Femur (tissue), 1 donor: ENCODE data around the gene MOCS1.

Source experiments
- DNase-seq: peaks from one replicate; pipeline ENCODE4 v3.0.0-alpha.2; 2017

Gene MOCS1

DNA sequence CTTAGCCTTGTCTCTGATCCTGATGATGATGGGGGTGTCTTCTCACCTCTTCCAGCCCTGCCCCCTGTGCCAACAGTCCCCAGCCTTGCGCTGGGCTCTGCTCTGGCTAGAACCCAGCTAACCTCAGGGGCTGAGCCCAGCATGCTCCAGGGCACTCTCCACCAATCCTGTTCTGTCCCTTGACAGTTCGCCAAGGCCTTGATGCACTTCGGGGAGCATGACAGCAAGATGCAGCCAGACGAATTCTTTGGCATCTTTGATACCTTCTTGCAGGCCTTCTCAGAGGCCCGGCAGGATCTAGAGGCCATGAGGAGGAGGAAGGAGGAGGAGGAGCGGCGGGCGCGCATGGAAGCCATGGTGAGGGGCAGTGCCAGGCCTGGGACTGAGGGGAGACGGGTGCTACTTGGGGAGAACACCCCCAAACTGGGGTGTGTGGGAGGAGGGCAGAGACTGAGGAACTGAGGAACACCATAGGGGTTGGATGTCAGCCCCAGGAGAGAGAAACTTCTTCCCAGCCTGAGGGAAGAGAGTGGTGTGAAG is 33.1 kb downstream of the MOCS1 start:
- peak; percentile 10 for DNase-seq

DNA sequence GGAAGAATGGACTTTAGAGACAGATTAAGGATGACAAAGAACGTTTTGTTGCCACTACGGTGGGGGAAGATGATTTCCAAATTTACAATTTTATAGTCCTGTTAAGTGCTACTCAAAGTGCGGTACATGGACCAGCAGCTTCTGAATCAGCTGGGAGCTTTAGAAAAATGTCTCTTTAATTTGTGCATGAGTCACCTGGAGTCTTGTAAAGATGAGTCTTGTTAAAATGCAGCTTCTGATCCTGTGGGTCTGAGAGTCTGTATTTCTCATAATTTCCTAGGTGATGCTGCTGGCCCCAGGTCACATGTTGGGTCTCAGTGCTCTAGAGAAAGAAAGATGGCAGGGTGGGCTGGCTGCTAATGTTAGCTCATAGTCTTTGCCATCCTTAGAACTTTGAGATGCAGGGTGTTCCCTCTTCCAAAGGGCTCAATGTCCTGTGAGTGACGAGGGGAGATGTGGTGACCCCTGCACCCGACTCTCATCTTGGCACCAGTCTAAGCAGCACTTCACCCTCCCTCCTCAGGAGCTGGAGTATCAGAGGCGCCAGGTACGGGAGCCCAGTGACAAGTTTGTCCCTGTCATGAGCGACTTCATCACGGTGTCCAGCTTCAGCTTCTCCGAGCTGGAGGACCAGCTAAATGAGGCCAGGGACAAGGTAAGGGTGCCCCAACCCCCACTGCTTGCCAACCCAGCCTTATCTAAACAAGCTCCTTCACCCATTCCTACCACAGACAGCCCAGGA is 34.5 kb downstream of the MOCS1 start:
- DNase-seq: no peak

DNA sequence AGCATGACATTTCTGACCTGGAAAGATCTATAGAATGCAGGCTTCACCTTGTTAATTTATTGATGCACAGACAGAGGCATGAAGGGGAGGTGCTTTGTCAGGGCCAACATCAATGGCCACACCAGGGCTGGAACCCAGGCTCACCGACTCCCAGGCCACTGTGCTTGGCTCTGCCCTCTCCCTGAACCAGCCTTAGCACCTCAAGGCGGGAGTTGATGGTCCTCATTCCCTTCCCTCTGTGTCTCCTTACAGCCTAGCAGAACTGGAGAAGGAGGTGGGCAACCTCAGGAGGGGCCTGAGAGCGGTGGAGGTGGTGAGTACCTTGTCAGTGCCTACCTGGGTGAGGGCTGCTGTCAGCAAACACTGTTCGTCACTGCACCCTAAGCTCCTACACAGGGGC is 35.6 kb downstream of the MOCS1 start:
- DNase-seq: no peak

DNA sequence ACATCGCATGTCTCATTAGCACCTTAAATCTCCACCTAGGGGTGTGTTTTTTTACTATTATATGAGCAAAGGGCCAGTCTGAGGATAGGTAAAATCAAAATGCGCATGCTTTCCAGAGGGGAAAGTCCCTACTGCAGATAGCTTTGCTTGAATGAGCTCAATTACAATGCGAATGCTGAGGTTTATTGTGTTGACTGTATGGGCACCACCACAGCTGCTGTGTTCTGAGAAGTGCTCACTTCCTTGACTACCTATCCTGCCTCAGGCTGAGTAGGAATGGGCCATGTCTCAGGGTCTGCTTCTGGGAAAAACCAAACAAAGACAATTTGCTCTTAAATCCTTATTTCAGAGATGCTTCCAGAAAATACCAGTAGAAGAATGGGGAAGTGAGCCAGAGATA is 36.6 kb downstream of the MOCS1 start:
- no peak for DNase-seq

DNA sequence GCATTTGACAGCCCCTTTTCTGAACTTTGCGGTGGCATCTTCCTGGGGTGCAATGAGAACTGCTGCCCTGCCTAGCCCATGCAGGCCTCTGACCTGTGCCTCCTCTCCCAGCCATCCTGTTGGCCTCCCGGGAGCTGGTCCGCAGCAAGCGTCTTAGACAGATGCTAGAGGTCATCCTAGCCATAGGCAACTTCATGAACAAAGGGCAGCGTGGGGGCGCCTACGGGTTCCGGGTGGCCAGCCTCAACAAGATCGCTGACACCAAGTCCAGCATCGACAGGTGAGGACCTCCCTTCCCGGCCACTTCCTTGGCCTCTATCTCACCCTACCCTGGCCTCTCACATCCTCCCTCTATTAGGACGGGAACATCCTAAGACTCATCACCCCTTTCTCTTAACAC is 37.6 kb downstream of the MOCS1 start:
- DNase-seq: peak; percentile 6

DNA sequence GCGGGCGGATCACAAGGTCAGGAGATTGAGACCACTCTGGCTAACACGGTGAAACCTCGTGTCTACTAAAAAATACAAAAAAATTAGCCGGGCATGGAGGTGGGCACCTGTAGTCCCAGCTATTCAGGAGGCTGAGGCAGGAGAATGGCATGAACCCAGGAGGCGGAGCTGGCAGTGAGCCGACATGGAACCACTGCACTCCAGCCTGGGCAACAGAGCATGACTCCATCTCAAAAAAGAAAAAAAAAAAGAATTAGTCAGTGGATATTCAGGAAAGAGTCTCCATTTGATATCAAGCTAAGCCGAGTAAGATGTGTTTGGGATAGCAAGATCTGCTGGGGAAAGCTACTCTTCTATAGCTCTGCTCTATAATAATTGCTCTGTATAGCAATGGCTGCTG is 41.0 kb downstream of the MOCS1 start:
- DNase-seq: no peak

DNA sequence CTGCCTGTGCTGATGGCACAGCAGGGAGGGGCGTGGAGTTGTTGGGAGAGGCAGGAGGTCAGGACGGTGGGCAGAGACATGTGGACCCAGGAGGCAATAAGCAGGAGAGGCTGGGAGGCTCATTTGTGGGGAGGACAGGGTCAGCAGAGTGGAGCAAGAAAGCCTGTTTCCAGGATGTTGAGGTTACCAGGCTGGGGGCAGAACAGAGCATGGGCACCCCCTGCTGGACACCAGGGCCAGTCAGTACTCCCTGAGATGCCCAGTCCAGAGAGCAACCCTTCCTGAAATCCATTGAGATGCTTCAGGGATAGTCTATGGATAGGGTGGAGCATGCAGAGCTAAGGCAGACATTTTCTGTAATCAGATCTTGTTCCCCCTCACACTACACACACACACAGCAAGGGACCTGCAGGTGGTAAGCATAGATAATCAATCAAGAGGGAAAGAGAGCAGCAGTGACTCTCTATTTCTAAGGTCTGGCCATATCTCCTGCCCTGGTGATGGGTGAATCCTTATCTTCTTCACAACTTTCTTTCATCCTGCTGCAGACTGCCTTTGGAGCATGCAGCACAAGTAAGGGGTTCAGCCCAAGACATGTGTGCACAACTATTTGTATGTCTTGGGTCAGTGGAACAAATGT is 41.7 kb downstream of the MOCS1 start:
- DNase-seq: peak; percentile 79

DNA sequence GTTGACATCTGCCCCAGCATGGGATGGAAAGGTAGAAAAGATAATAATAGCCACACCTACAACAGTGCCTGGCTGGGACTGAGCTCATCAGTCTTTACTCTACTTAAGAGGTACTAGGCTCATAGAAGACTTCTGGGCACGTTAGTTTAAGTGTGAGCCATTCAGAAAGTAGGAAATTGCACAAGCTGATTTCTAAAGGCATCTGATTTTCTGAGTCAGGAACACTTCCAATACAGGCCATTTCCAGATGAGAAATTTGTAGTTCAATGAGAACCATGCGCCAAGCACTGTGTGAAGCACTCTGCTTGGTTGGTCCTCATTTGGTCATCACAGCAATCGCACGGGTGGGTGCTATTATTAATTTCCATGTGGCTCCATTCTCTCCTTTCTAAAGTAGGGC is 42.3 kb downstream of the MOCS1 start:
- no peak for DNase-seq

DNA sequence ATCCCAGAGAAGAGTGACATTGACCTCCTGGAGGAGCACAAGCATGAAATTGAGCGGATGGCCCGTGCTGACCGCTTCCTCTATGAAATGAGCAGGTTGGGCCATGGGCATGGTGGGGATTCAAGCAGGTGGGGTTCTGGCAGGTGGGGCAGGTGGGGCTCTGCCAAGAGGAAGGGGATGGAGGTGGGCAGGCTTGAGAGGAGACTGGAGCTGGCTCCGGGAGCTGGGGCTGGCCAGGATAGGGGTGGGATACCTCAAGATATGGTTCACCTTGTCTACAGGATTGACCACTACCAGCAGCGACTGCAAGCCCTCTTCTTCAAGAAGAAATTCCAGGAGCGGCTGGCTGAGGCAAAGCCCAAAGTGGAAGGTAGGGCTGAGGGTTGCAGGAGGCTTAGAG is 42.9 kb downstream of the MOCS1 start:
- DNase-seq: no peak

DNA sequence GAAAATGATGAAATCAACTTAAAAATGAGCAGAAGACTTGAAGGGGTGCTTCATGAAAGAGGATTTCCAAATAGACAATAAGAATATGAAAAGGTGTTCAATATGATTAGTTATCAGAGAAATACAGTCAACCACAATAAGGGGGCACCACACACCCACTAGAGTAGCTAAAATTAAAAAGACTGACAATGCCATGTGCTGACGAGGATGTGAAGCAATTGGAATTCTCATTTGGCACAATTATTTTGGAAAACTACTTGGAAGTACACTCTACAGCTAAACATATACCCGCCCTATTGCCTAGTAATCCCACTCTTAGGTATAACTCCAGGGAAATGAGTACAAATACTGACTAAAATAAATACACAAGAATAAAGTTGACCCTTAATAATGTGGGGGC is 45.0 kb downstream of the MOCS1 start:
- DNase-seq: no peak

DNA sequence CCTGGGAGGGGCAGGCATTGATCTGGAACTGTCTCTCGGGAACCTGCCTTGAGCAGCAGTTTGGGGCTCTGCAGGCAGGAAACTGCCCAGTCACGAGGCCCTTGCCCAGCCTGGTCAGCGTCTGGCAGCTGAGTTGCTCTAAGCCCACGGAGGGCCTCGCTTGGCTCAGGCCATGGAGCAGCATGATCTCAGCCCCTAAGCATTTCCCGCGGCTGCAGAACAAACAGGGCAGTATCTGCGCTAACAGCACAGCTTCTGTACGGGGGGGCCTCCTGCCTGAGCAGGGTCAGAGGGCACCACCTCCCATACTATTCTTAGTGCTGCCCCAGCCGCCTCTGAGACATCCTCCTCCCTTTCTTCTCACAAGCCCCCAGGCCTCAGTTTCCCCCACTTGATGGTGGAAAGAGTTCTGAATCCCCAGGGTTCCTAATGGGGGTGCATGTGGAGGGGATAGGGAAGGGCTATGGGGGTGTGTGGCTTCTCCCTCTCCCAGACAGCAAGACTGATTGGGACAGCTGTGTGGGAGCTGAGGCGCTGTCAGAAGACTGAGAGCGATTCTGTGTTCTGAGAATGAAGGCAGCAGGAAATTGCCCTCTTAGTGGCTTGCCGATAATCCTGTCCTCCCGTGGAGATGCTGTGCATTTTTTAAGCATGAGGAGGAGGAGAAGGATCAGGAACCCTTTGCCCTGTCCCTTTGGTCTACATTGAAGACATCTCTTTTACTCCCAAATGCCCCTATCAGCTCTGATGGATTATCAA is 46.4 kb downstream of the MOCS1 start:
- DNase-seq: peak; percentile 87

DNA sequence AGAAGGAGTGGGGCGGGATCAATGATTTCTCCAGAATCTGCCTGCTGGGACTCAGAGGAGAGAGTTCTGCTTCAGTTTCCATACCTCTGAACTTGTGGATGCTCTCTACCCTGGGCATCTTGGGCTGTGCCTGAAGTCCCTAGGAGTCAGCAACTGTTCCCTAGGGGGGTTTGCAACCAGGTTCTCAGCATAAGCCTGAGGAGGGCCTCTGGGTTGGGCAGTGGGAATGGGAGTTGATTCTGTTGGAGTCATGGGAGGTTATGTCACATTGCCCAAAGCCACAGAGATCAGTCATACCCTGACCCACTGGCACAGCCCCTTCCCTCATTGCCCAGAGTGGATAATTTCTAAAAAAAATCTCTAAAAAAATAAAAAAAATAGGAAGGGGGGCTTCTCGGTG is 47.4 kb downstream of the MOCS1 start:
- DNase-seq: no peak

DNA sequence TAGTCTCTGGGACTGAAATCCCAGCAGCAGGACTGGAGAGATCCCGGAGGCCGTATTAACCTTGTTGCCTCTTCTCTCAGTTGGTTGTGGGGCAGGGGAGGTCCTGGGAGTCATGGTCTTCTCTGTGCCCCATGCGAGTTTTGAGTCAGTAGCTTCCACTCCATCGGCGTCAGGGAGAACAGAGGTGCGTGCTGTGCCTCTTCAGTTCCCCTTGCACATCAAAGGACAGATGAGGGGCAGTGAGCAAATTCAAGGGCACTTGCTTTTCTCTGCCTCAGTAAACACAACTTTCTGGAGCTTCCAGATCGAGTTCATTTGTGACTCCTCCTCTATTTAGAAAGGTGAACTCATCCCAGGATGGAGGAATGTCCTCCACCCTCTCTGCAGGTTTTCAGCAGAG is 48.6 kb downstream of the MOCS1 start:
- DNase-seq: no peak

DNA sequence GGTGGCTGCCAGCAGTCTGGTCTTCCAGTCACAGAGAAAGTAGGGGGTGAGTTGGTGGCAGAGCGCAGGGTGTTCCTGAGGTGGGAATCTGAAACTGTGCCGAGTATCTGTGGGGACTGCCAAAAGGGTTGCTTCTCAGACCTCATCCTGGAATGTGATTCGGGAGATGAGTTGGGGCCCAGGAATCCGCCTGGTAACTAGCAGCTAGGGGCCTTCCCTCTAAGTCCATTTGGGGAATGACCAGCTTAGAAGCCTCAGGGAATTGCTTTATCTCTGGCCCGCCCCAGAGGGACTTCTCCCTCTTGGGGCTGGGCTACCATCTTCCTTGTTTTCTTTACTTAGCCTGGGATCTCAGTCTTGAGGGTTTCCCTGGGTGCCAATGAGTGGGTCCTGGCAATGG is 49.6 kb downstream of the MOCS1 start:
- no peak for DNase-seq

DNA sequence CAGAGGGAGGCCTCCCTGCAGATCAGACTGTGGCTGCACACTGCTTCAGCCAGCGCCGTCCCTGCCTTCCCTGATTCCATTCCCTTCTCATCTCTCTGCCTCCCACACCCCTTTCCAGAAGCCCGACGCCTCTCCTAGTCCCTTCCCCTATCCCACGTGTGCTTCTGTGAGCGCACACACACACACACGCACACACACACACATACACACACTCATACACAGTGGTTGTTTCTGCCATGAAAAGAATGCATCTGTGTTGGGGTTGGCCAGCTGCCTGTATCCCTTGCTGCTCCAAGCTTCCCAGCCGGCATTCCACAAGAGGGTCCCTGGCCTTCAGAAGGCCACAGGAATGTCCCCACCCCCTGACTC is 51.7 kb downstream of the MOCS1 start:
- DNase-seq: peak; percentile 89

DNA sequence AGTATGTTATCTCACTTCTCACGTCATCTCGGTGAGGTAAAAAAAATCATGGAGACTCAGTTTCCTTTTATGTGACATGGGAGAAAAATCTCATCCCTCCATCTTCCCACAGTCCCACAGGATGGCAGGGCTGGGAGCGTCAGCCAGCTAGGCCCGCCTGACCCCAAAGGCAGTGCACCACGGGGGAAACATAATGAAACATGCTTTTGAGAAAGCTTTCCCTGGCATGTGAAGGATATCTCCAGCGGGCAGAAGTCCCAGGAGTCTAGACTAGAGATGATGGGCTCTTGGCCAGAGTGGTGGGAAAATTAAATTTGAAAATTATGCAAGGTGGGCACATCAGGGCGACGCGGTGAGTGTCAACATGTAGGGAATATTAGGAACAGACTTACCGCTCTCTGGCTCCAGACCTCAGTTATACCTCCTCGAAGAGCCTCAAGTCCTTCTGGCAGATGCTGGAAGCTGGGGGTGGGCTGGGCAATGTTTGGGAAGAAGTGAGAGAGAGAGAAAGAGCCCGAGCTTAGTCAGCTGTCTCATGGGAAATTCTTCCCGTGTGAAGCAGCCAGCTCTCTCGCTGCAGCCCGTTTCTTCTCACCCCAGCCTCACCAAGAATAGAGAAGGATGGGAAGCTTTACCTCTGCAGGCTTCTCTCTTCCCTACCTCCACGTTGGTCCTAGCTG is 52.3 kb downstream of the MOCS1 start:
- DNase-seq: peak; percentile 69

DNA sequence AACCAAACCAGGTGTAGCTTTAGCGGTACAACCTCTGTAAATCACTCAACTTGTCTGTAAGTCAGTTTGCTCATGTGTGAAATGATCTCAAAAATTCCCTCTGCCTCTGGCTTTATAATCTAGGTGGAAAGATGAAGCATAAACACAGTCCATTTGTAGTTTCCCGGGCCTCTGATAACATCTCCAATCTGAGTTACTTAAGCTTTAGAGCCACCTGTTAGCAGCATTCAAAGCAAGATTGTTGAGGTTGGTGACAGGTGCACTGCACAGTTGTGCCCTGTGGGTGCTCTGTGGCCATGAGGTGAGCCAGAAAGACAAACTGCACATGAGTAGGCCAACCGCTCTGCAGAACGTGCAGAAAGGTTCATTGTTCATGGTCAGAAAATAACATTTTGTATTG is 53.7 kb downstream of the MOCS1 start:
- no peak for DNase-seq

DNA sequence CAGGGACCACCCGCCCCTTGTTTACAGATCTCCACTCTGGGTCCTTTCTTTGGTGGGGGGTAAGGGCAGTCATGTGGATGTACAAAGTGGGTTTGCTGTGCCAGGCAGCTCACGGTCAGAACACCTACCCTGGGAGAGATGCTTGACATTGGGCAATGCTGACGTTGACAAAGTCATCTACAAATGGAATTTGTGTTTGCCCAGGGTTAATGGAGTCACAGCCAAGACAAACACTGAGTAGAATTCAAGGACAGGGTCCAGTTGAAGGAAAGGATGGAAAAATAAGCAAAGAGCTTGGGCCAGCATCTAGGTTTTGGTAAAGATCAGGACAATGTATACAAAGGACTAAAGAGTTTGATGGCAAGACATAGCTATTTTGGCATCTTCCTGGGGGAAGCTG is 54.7 kb downstream of the MOCS1 start:
- no peak for DNase-seq

DNA sequence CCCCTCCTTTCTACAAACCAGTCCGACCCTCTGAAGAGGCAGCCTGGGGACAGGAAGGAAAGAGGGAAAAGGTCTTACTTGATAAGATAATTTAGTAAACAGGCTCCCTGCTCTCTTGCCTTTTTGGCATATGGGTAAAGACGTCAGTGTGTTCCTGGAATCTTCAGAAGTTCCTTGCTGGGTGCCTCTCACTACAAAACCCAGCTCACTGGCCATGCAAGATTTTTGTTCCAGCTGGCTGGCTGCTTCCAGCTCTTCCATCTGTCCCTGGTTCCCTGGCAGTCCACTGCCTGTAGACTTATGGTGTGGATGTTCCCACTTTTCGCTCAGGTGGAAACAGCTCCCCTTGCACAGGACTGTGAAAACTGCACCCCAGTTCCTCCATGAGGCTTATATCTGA is 57.4 kb downstream of the MOCS1 start:
- no peak for DNase-seq

DNA sequence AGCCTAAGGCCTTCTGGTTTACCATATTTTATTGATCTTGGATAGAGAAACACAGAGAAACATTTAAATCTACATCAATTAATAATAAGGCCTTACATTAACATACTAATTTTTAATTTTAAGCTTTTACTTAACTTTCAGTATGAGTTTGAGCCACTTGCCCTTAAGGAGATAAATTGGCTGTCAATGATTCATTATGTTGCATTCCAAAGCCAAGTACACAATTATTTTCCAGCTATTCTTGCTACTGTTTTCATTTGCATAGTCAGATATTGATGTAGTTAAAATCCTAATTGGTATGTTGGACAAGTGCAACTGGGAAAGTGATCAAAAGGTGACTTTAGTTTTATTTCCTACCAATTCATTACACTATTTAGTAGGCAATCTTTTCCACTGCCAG is 58.2 kb downstream of the MOCS1 start:
- DNase-seq: no peak

DNA sequence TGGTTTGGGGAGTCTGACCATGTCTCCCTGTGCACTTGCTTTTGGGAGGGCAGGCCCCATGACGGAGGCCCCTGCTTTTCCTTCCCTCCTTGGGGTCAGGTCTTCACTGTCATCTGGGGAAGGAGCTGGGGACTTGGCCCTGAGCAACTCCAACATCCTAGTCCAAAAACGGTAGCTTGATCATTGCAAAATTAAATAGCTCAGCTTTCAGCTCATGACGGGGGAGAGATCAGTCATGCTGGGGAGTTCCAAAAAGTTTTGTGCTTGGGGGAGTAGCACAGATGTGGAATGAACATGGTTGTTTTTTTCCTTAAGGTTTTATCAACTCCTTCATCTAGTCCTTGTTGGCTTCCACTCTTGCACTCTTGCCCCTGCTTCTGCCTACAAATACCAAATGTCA is 60.8 kb downstream of the MOCS1 start:
- no peak for DNase-seq

DNA sequence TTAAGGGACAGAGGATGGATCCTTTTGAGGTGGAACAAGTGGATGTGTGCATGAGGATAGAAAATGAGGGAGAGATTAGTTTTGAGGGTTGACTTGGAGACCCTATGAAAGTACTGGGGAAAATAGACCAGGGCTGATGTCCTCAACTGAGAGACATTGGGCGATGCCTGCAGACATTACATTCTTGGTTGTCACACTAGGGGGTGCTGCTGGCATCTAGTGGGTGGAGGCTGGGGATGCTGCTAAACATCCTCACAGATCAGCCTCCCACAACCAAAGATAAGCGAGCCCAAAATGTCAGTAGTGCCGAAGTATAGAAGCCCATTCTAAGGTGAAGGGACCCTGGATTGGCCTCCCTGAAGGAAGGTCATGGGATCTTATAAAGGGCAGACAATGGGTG is 63.3 kb downstream of the MOCS1 start:
- DNase-seq: no peak

DNA sequence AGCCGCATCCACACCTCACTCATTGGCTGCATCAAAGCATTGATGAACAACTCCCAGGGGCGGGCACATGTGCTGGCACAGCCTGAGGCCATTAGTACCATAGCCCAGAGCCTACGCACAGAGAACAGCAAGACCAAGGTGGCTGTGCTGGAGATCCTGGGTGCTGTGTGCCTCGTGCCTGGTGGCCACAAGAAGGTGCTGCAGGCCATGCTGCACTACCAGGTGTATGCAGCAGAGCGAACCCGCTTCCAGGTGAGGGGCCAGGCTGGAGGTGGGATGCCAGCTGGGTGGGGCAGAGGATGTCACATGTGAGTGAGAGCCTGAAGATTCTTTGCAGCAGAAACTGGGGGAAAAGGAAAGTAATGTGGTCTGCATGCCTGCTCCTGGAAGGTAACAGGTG is 66.7 kb downstream of the MOCS1 start:
- no peak for DNase-seq
